CD4-positive, alpha-beta T cell treated with Interleukin-15 for 1 hour (primary cell): ENCODE data around the gene HLX.

Experiments
- DNase-seq: peaks from one replicate; pipeline ENCODE4 v3.0.0-alpha.2; 2020

Gene HLX

DNA sequence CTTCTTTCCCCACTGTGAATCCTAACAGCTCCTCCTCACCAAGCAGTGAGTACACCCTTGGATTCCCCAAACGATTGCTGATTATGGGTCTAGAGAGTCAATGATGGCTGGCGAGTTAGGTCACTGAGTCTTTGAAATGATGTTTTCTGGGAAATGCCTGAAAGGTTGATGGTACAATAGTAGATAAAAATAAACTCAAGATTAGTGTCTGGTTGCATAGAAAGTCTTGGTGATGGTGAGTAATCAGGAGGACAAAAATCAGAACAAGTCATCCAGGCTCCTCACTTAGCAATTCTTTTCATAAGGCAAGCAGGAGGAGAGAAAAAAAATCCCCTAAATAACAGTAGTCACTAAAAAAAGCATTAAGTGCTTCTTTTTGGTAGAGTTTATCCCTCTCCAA lies 22.6 kb downstream of the HLX start:
- DNase-seq: no peak

DNA sequence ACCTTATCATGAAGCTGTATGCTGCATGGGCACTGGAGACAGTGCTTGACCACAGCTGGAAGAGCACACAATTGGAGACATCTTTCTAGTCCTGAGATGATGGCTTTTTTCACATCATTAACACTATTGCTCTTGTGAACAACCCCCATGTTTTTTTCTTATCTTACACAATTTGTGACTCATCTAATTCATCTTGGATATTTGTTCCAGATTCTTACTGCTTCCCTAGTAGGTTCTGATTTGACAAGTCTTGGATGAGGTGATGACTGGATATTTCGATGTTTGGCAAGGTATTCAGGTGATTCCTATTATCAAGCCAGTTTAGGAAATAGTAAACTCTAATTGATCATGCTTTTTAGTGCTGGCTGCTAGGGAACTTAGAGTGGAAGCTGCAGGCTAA lies 23.7 kb downstream of the HLX start:
- no peak for DNase-seq

GRCh38 chr1:220904876-220905275 lies 25.6 kb downstream of the HLX start:
- DNase-seq: no peak

- DNase-seq: no peak
These were observed 26.7 kb downstream of the HLX start for GRCh38 chr1:220905650-220906560.

DNA sequence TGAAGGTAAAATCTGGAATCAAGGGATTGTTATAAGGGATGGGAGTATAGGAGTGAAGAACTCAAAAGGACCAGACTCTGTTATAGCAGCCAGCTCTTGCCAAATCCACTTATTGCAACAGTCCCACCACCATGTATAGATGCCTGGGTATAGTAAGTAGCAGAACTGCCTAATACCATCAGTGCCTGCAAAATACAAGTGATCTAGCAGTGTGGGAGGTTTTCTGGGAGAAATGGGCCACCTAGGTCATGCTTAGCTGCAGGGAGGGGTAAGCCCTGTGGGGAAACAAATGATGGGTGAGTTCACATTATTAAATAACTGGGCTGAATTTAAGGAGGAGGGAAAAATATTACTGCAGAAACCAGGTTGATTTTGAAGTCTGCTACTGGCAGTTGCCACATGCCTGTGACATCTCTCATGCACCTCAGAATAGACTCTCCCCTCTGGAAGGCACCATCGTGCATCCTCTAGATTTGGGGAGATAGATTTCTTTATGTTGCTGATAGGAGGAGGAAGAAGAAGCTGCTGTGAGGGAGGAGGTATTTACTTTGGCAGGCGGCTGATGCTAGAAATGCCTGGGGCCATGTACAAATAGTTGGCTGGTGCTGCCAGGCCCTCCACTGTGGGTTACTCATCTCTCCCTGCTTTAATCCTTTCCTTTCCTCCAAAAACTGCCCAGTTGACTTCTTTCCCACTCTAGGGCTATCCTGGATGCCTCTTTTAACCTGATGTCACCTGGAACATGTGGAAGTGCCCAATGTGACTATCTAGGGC lies 27.5 kb downstream of the HLX start:
- DNase-seq: no peak

DNA sequence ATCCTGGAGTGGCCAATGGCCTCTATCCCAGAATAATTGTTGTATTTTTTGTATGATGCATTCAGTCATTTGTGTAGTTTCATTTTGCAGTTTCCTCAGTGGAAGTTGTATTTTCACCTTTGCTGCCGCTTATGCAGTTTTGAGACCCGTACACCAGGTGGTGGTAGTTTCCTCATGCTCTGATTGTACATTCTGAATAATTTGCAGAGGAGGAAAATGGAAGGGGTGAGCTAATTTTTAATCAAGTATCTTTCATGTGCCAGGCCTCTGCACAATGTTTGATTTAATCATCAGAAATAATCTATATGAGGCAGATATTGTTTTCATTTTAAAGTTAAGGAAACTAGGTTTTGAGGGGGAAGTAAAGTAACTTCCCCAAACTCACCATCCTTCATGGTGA lies 29.5 kb downstream of the HLX start:
- no peak for DNase-seq

DNA sequence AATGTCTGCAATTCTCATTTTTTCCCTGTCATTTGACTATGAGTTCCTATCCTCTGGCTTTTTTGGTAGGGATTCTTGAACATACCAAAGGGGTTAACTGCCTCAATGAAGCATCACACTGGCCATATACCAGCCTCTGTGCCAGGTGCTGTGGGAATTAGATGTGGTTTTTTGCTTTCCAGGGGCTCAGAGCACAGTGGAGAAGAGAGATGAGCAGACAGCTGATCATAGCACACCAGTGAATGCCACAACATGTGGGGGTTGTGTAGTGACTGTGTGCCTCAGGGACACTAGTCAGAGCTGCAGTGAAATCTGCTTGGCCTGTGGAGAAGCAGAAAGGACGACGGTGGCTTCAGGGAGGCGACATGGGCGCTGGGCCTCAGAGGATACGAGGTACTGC lies 30.8 kb downstream of the HLX start:
- no peak for DNase-seq

DNA sequence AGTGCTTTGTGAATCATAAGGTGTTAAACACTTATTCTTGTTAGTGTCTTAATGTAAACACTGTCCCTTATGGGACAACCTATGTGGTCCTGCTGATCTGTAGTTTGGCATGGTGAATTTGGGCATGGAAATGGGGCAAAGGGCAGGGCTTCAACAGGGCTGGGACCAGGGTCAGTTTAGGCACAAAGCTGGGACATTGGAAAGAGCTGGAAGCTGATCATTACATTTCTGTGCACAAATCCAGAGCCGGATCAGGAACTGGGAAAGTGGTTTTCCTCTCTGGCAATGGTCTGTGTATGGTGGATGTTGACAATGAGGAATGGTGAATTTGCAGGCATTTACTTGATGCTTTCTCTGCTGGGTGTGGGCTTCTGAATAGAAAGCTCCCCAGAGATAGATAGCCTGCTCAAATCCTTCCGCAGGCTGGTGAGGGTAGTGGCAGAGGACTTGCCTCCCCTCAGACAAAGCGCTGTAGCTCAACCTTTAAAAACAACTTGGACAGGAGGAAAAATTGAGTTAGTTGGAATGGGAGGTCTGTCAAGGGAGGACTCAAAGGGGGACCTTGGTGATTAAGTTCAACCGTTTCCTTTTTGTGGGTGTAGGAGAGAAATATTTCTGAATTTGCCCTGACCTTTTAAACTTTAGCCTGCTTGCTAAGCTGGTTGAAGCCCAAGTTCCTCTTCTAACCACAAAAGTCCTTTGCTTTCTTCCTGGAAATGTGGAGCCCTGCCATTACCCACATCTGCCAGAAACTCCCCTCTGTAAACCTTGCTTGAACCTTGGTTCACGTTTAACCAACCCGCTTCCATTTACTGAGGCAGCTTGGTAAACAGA lies 35.3 kb downstream of the HLX start:
- no peak for DNase-seq

- DNase-seq: no peak
These were observed 35.8 kb downstream of the HLX start for GRCh38 chr1:220915117-220915440.

DNA sequence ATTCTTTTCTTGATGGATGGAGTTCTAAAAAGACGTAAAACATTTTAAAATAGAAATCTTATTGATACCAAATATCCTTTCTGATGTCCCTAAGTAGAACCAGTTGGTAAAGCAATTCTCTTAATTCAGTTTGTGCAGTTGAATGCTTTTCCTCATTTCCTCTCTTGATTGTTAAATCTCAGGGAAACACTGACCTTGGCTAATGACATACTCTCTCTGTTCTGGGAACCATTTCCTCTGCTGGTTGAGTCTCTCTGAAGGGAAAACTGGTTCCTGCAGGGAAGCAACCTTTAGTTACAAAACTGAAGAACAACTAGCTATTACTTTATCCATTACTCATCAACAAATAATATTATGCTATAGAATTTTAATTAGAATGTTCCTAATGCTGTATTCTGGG lies 36.7 kb downstream of the HLX start:
- DNase-seq: no peak

DNA sequence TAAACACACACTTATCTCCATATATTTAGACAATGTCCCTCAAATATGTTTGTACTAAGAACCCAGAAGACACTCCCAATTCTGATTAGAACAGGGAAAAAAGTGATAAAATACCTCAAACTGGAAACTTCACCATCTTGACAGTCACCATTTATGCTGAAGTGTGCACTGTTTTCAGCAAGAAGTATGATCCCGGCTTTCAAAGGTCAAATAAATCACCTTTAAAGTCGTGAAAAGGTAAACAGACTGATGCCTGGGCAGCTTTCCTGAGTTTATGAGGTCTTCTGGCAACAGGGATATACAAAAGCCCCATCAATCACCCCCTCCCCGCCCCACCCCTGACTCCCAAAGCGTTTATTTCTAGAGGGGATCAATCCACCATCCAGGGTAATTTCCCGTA lies 37.9 kb downstream of the HLX start:
- DNase-seq: no peak

- DNase-seq: no peak
These were observed 38.4 kb downstream of the HLX start for GRCh38 chr1:220917535-220918209.

DNA sequence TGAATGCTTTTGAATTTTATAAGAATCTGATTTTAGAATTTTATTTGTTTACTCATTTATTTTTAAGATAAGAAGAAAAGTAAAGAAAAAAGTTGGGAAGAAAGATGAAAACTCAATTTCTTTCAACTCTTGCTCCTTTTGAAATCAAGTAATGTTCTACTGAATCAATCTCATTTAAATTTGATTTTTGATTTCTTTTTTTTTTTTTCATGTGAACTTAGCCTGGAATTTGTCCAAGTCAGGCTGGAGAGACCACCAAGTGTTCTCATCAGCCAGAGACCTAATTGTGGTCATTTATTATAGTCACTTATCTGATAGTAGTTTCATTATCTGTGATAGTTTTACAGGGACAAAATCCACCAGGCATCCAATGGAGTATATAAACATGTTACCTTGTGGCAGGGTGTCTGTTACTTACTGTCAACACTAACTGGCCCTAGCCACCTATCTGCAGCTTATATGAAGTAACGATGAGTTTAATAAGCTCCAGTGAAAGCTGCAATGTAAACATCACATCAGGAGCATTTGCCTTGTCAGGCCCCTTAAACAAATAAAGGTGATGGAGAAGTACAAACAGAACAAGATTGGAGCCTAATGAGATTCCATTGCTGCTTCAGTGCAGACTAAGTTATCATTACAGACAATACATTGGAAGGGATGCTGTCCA lies 39.2 kb downstream of the HLX start:
- no peak for DNase-seq

- no peak for DNase-seq
These were observed 41.7 kb downstream of the HLX start for GRCh38 chr1:220920967-220921366.

DNA sequence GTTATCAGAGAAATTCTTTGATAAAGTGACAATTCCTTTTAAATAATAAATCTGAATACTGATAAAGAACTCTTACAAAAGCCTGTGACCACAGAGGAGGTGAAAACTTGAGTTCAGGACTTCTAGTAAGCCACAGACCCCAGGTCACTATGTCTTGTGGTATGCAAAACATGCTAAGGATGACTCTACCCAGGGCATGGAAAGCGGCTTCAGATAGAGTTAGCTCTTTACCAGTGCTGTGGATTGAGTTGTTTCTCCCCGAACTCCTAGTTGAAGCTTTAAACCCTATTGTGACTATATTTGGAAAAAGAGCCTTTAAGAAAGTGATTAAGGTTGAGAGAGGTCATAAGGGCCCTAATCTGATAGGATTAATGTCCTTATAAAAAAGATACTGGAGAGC lies 42.3 kb downstream of the HLX start:
- DNase-seq: no peak

GRCh38 chr1:220921971-220922635 lies 42.9 kb downstream of the HLX start:
- no peak for DNase-seq

GRCh38 chr1:220922951-220923350 lies 43.7 kb downstream of the HLX start:
- no peak for DNase-seq

DNA sequence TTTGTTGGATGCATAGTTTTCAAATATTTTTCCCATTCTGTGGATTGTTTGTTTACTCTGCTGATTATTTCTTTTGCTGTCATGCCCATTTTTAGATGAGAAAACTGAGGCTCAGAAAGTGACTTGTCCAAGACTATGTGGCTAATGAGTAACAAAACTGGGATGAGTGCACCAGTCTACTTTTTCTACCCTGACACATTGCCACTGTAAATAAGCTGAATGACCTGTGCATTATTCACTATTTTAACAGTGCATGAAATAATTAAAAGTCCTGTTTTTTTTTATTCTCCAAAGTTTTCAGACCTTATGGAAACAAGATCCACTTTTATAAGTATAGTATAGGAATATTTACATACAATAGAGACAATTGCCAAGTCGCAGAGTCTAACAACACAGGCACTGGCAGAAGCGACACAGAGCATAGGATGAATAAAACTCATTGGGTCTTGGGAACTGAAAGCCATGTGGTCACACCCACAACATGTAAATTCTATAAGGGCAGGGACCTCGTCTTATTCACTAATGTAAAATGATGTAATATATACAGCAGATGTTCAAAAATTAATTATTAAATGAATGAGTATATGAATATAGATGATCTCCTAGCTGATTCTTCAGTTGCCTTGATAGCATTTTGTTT lies 45.2 kb downstream of the HLX start:
- no peak for DNase-seq

DNA sequence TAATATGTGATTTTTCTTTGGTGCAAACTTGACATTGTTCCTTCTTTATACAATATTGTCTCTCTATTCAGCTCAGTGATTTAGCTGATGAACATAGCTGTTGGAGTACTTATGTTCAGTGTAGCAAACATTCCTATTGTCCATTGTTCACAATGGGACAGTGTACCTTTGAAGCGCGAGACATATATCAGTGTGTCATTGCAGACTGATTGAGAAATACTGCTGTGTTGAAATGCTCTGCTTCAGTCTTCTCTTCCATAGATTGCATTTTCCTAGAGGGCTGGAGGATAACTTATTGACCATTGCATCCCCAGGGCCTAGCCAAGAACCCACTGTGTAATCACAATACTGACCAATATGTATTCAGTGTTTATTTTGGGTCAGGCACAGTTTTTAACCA lies 46.5 kb downstream of the HLX start:
- DNase-seq: no peak

- DNase-seq: no peak
These were observed 46.9 kb downstream of the HLX start for GRCh38 chr1:220926146-220926545.

DNA sequence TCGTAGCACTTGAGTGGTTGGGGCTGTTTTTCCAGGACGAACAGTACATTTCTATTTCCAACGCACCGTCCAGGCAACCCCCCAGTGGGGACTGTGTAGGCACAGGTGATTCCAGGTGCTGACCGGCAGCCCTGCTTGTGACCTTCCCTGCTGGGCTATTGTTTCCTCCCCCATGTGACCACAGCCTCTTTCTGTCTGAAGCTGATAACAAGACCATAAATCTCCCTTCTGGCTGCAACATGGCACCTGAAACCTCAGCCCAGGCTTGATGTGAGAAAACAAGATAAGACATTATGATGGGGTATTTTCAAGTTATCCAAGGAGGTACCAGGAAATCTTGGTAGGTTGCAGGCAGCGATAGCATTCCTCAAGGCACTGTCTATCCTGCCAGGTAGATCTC lies 48.2 kb downstream of the HLX start:
- no peak for DNase-seq
